ENCODE measurements around the gene TBX4. TPM values are rescaled to one million over a fixed set of nuclear protein-coding genes. Genes with fewer than 3 reads are reported as not detected.
"Not testable (repeated sequence)": the region's sequence is repeated elsewhere in the genome, so short reads cannot be mapped to it uniquely, and the experiment has no call there.

Gene TBX4
- total RNA-seq, 2 donors from 2014 or later = not detected

DNA sequence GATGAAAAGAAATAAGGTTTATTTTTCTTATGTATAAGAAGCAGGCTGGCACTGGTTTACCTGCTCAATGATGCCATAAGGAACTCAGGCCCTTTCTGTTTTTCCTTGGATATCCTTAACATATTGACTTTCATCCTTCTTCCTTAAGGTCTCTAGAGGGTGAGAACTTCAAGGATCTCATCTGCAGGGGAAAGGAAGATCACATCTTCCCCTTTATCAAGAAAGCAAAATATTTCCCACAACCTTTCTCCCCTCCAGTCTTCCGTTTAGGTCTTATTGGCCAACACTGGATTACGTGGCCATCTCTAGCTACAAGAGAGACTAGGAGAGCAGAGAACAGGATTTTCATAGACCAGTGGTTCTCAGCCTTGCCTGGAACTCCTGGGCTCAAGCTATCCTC is 4.2 kb upstream of the TBX4 start:
- no peaks in the 10 kb centered on the region for H3K36me3 Mint-ChIP-seq (ENCODE audit: low read depth)
- Histone ChIP-seq H3K36me3 (ENCODE audit: control insufficient read depth, insufficient read depth, low read length) (no peaks in the 10 kb centered on the region), H3K27ac (ENCODE audit: low read depth, low read length) (no peak overlapping the region), H3K4me1 (ENCODE audit: control insufficient read depth, insufficient read depth, low read length) (peaks cover 2% of the 10 kb centered on the region), H3K9ac (ENCODE audit: extremely low read depth, low read length, poor library complexity, severe bottlenecking) (no peak overlapping the region), H3K9me3 (ENCODE audit: control insufficient read depth, low read length) (no peaks in the 10 kb centered on the region), H3K4me3 (ENCODE audit: low read length) (no peak overlapping the region), H3K27me3 (ENCODE audit: control insufficient read depth, insufficient read depth, low read length, poor library complexity, severe bottlenecking) (peaks cover 77% of the 10 kb centered on the region)
- H3K4me3 Mint-ChIP-seq = no peak overlapping the region
- peaks cover 82% of the 10 kb centered on the region for H3K27me3 Mint-ChIP-seq (ENCODE audit: insufficient read depth)
- TF ChIP-seq, protein P1, sequence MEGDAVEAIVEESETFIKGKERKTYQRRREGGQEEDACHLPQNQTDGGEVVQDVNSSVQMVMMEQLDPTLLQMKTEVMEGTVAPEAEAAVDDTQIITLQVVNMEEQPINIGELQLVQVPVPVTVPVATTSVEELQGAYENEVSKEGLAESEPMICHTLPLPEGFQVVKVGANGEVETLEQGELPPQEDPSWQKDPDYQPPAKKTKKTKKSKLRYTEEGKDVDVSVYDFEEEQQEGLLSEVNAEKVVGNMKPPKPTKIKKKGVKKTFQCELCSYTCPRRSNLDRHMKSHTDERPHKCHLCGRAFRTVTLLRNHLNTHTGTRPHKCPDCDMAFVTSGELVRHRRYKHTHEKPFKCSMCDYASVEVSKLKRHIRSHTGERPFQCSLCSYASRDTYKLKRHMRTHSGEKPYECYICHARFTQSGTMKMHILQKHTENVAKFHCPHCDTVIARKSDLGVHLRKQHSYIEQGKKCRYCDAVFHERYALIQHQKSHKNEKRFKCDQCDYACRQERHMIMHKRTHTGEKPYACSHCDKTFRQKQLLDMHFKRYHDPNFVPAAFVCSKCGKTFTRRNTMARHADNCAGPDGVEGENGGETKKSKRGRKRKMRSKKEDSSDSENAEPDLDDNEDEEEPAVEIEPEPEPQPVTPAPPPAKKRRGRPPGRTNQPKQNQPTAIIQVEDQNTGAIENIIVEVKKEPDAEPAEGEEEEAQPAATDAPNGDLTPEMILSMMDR (conservative IDR thresholded peaks at IDR 0.05) = no peak
- no peak overlapping the region for H3K27ac Mint-ChIP-seq
- H3K4me1 Mint-ChIP-seq = peaks cover 4% of the 10 kb centered on the region
- no peaks in the 10 kb centered on the region for H3K9me3 Mint-ChIP-seq
- WGBS, 2 experiments (ENCODE audit: insufficient coverage in 1 of 2, insufficient read length in 1 of 2) = 90 to 100% methylated on average over 2 of the region's 2 CpGs
- DNase-seq = no peak

DNA sequence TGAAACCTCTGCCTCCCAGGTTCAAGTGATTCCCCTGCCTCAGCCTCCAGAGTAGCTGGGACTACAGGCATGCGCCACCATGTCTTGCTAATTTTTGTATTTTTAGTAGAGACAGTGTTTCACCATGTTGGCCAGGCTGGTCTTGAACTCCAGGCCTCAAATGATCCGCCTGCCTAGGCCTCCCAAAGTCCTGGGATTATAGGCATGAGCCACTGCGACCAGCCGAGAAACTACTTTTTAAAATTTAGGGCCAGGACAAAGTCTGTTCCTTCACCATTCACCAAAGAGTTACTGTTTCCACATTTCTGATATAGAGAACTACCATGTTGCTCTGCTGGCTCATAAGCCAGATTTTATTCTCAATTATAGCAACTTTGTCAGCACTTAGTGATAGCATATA is 3.1 kb upstream of the TBX4 start:
- H3K4me3 ChIP-seq (ENCODE audit: low read length) = not testable (repeated sequence)

GRCh38 chr17:61449707-61450640 is 2.2 kb upstream of the TBX4 start:
- Mint-ChIP-seq H3K36me3 (ENCODE audit: low read depth) (no peaks in the 10 kb centered on the region), H3K4me1 (peaks cover 6% of the 10 kb centered on the region), H3K27ac (no peak overlapping the region), H3K4me3 (no peak overlapping the region), H3K27me3 (ENCODE audit: insufficient read depth) (peaks cover 90% of the 10 kb centered on the region), H3K9me3 (no peaks in the 10 kb centered on the region)
- H3K27ac ChIP-seq (ENCODE audit: low read depth, low read length) = no peak overlapping the region
- no peak overlapping the region for H3K4me3 ChIP-seq (ENCODE audit: low read length)
- H3K36me3 ChIP-seq (ENCODE audit: control insufficient read depth, insufficient read depth, low read length) = no peaks in the 10 kb centered on the region
- H3K4me1 ChIP-seq (ENCODE audit: control insufficient read depth, insufficient read depth, low read length) = no peaks in the 10 kb centered on the region
- no peak overlapping the region for H3K9ac ChIP-seq (ENCODE audit: extremely low read depth, low read length, poor library complexity, severe bottlenecking)
- peaks cover 91% of the 10 kb centered on the region for H3K27me3 ChIP-seq (ENCODE audit: control insufficient read depth, insufficient read depth, low read length, poor library complexity, severe bottlenecking)
- 91 to 94% methylated on average over 5 to 9 of the region's 9 CpGs for WGBS, 2 experiments (ENCODE audit: insufficient coverage in 1 of 2, insufficient read length in 1 of 2)
- no peak for DNase-seq
- H3K9me3 ChIP-seq (ENCODE audit: control insufficient read depth, low read length) = no peaks in the 10 kb centered on the region
- TF ChIP-seq, protein P1 (conservative IDR thresholded peaks at IDR 0.05) = no peak

More for the DNA sequence above, 3.1 kb upstream of the TBX4 start:
- H3K36me3 Mint-ChIP-seq (ENCODE audit: low read depth); H3K4me3 Mint-ChIP-seq; H3K9me3 ChIP-seq (ENCODE audit: control insufficient read depth, low read length); H3K4me1 ChIP-seq (ENCODE audit: control insufficient read depth, insufficient read depth, low read length); H3K9ac ChIP-seq (ENCODE audit: extremely low read depth, low read length, poor library complexity, severe bottlenecking); H3K9me3 Mint-ChIP-seq; H3K27ac ChIP-seq (ENCODE audit: low read depth, low read length); H3K27ac Mint-ChIP-seq; H3K36me3 ChIP-seq (ENCODE audit: control insufficient read depth, insufficient read depth, low read length); DNase-seq; H3K4me1 Mint-ChIP-seq: not testable (repeated sequence)
- H3K27me3 Mint-ChIP-seq (ENCODE audit: insufficient read depth) = peaks cover 88% of the 10 kb centered on the region
- peaks cover 88% of the 10 kb centered on the region for H3K27me3 ChIP-seq (ENCODE audit: control insufficient read depth, insufficient read depth, low read length, poor library complexity, severe bottlenecking)
- WGBS, 2 experiments (ENCODE audit: insufficient coverage in 1 of 2, insufficient read length in 1 of 2) = 72 to 83% methylated on average over 4 of the region's 4 CpGs

All from endodermal cell (in vitro differentiated cells).